HG03175 (cell line): ENCODE measurements around the gene GPC6.

ENCODE experiments used
- ATAC-seq: cut with Tn5 transposase; IDR thresholded peaks from one replicate; pipeline ENCODE4 v1.9.1; 2021; ENCODE audit warnings: mild to moderate bottlenecking, moderate library complexity; ENCODE audit not compliant: unreplicated experiment

The GPC6 gene

GRCh38 chr13:93558637-93559036, 332.0 kb downstream of the GPC6 start:
- no peak for ATAC-seq

- ATAC-seq = no peak
These were observed 333.1 kb downstream of the GPC6 start for GRCh38 chr13:93559718-93560117.

- ATAC-seq = no peak
These were observed 335.1 kb downstream of the GPC6 start for GRCh38 chr13:93561576-93562225.

GRCh38 chr13:93562676-93563075, 336.1 kb downstream of the GPC6 start:
- no peak for ATAC-seq

GRCh38 chr13:93577105-93577504, 350.5 kb downstream of the GPC6 start:
- ATAC-seq = no peak

- ATAC-seq = no peak
These were observed 363.2 kb downstream of the GPC6 start for GRCh38 chr13:93589788-93590187.

- no peak for ATAC-seq
These were observed 376.4 kb downstream of the GPC6 start for GRCh38 chr13:93603043-93603442.

GRCh38 chr13:93614776-93615175, 388.2 kb downstream of the GPC6 start:
- ATAC-seq = no peak

- no peak for ATAC-seq
These were observed 393.7 kb downstream of the GPC6 start for GRCh38 chr13:93620181-93620765.

GRCh38 chr13:93621051-93621450, 394.4 kb downstream of the GPC6 start:
- ATAC-seq = no peak

- ATAC-seq = no peak
These were observed 395.4 kb downstream of the GPC6 start for GRCh38 chr13:93621966-93622365.

GRCh38 chr13:93624311-93624777, 397.7 kb downstream of the GPC6 start:
- ATAC-seq = no peak

- no peak for ATAC-seq
These were observed 398.9 kb downstream of the GPC6 start for GRCh38 chr13:93625536-93625935.

- ATAC-seq = no peak
These were observed 401.7 kb downstream of the GPC6 start for GRCh38 chr13:93628136-93628797.

- ATAC-seq = no peak
These were observed 409.0 kb downstream of the GPC6 start for GRCh38 chr13:93635616-93636032.

- ATAC-seq = no peak
These were observed 411.2 kb downstream of the GPC6 start for GRCh38 chr13:93637852-93638251.

GRCh38 chr13:93640452-93640851, 413.8 kb downstream of the GPC6 start:
- ATAC-seq = no peak

GRCh38 chr13:93646245-93646644, 419.6 kb downstream of the GPC6 start:
- ATAC-seq = no peak

GRCh38 chr13:93649496-93649895, 422.9 kb downstream of the GPC6 start:
- no peak for ATAC-seq

- ATAC-seq = no peak
These were observed 427.2 kb downstream of the GPC6 start for GRCh38 chr13:93653776-93654175.

GRCh38 chr13:93655154-93655553, 428.5 kb downstream of the GPC6 start:
- no peak for ATAC-seq

GRCh38 chr13:93660391-93661063, 433.9 kb downstream of the GPC6 start:
- no peak for ATAC-seq
